HEK293T (cell line): Measurements from ENCODE around the gene COX6A1.

Source experiments
- CTCF ChIA-PET: fragments of 350-600 bp; formaldehyde crosslinking; extraction: SDS; loops from one replicate; lab custom pipeline; 2021; ENCODE audit warnings: antibody characterized with exemption, inconsistent platforms; lab: Yijun Ruan, JAX
- POLR2A ChIA-PET: fragments of 350-600 bp; formaldehyde crosslinking; extraction: SDS; loops from one replicate; lab custom pipeline; 2020; ENCODE audit warnings: antibody characterized with exemption, inconsistent platforms; lab: Yijun Ruan, JAX
- DNase-seq: peaks from one replicate; pipeline ENCODE4 v3.0.0; 2012; ENCODE audit warnings: mixed read lengths; ENCODE audit errors: extremely low spot score
- ARNT ChIP-seq: fragments of 450-650 bp; IDR thresholded peaks from 2 replicates; pipeline ENCODE4 v1.6.1; 2017; ENCODE audit warnings: mild to moderate bottlenecking
- BHLHE40 ChIP-seq: fragments of 450-650 bp; IDR thresholded peaks from 2 replicates; pipeline ENCODE4 v1.6.1; 2016; ENCODE audit warnings: mild to moderate bottlenecking, moderate library complexity, borderline replicate concordance
- CTBP1 ChIP-seq: fragments of 450-650 bp; IDR thresholded peaks from 2 replicates; pipeline ENCODE4 v1.6.1; 2016; ENCODE audit warnings: borderline replicate concordance
- ELF4 ChIP-seq: fragments of 450-650 bp; IDR thresholded peaks from 2 replicates; pipeline ENCODE4 v1.6.1; 2017; ENCODE audit warnings: antibody characterized with exemption
- FOXA1 ChIP-seq: fragments of 450-650 bp; IDR thresholded peaks from 2 replicates; pipeline ENCODE4 v1.6.1; 2016; ENCODE audit warnings: mild to moderate bottlenecking
- FOXK2 ChIP-seq: fragments of 450-650 bp; IDR thresholded peaks from 2 replicates; pipeline ENCODE4 v1.6.1; 2016; ENCODE audit warnings: mild to moderate bottlenecking
- FOXM1 ChIP-seq: fragments of 450-650 bp; IDR thresholded peaks from 2 replicates; pipeline ENCODE4 v1.6.1; 2017; ENCODE audit warnings: mild to moderate bottlenecking, borderline replicate concordance
- HDGF ChIP-seq: fragments of 450-650 bp; IDR thresholded peaks from 2 replicates; pipeline ENCODE4 v1.6.1; 2017; ENCODE audit warnings: antibody characterized with exemption, borderline replicate concordance
- L3MBTL2 ChIP-seq: fragments of 450-650 bp; conservative IDR thresholded peaks from 2 replicates; pipeline ENCODE4 v1.6.1; 2016; ENCODE audit warnings: mild to moderate bottlenecking
- LEF1 ChIP-seq: fragments of 450-650 bp; IDR thresholded peaks from 2 replicates; pipeline ENCODE4 v1.6.1; 2017; ENCODE audit warnings: mild to moderate bottlenecking, borderline replicate concordance
- NFRKB ChIP-seq: fragments of 450-650 bp; IDR thresholded peaks from 2 replicates; pipeline ENCODE4 v1.6.1; 2016; ENCODE audit warnings: mild to moderate bottlenecking, moderate library complexity
- PKNOX1 ChIP-seq: fragments of 450-650 bp; IDR thresholded peaks from 2 replicates; pipeline ENCODE4 v1.6.1; 2016
- SP1 ChIP-seq: fragments of 450-650 bp; IDR thresholded peaks from 2 replicates; pipeline ENCODE4 v1.6.1; 2017
- SUZ12 ChIP-seq: fragments of 450-650 bp; IDR thresholded peaks from 2 replicates; pipeline ENCODE4 v1.6.1; 2016; ENCODE audit warnings: mild to moderate bottlenecking
- TARDBP ChIP-seq: fragments of 450-650 bp; IDR thresholded peaks from 2 replicates; pipeline ENCODE4 v1.6.1; 2016
- ZNF384 ChIP-seq: fragments of 450-650 bp; IDR thresholded peaks from 2 replicates; pipeline ENCODE4 v1.6.1; 2016

COX6A1 gene

GRCh38 chr12:120475643-120476042 lies 37.7 kb downstream of the COX6A1 start:
- POLR2A ChIA-PET: interaction anchor here (1.2 to 2.4 kb wide), 4 partner anchors 13 to 54 kb away, joined by 3 to 7 read pairs (median 4); partner anchors contain the start of gene COQ5
- CTCF ChIA-PET: interaction anchor here (1.1 kb wide), 1 partner anchor 15 kb away, joined by 4 read pairs; no protein-coding TSS in a partner anchor
- TF ChIP-seq HDGF (no peak), BHLHE40 (no peak), FOXA1 (no peak), SP1 (no peak), FOXK2 (no peak), PKNOX1 (no peak), FOXM1 (no peak), TARDBP (no peak), LEF1 (no peak)
- DNase-seq: no peak

- ChIA-PET CTCF (interaction anchor here (1.1 kb wide), 1 partner anchor 9 kb away, joined by 3 read pairs; no protein-coding TSS in a partner anchor), POLR2A (interaction anchor here (1.4 kb wide), 1 partner anchor 10 kb away, joined by 3 read pairs; no protein-coding TSS in a partner anchor)
- DNase-seq: no peak
- TF ChIP-seq ZNF384 (no peak), SUZ12 (no peak), FOXM1 (no peak), PKNOX1 (no peak), L3MBTL2 (no peak), TARDBP (no peak), BHLHE40 (no peak), FOXK2 (no peak), SP1 (no peak), CTBP1 (no peak), ARNT (no peak), HDGF (no peak), LEF1 (no peak), FOXA1 (no peak)
These were observed 41.5 kb downstream of the COX6A1 start for GRCh38 chr12:120479458-120479857.

GRCh38 chr12:120480211-120480610 lies 42.3 kb downstream of the COX6A1 start:
- no peak for DNase-seq
- ChIA-PET CTCF (interaction anchor here (1.1 kb wide), 1 partner anchor 10 kb away, joined by 3 read pairs; no protein-coding TSS in a partner anchor), POLR2A (interaction anchor here (0.5 kb wide), 1 partner anchor 34 kb away, joined by 3 read pairs; no protein-coding TSS in a partner anchor)
- no peak for TF ChIP-seq TARDBP
- no peak for TF ChIP-seq FOXA1
- no peak for TF ChIP-seq HDGF
- TF ChIP-seq SP1: no peak
- TF ChIP-seq BHLHE40: no peak
- TF ChIP-seq CTBP1: no peak
- TF ChIP-seq PKNOX1: no peak
- no peak for TF ChIP-seq NFRKB
- no peak for TF ChIP-seq SUZ12
- TF ChIP-seq FOXM1: no peak
- TF ChIP-seq ZNF384: no peak
- TF ChIP-seq ARNT: no peak
- no peak for TF ChIP-seq LEF1
- TF ChIP-seq FOXK2: no peak
- TF ChIP-seq ELF4: no peak
- TF ChIP-seq L3MBTL2: no peak

- ChIA-PET POLR2A (interaction anchor here (1.4 kb wide), 1 partner anchor 12 kb away, joined by 5 read pairs; the partner anchor contains the start of gene SRSF9), CTCF (no interaction called here)
- no peak for TF ChIP-seq NFRKB
- no peak for TF ChIP-seq HDGF
- DNase-seq: no peak
These were observed 43.3 kb downstream of the COX6A1 start for GRCh38 chr12:120481022-120481767.

GRCh38 chr12:120483621-120484020 lies 45.7 kb downstream of the COX6A1 start:
- CTCF ChIA-PET: no interaction called here
- POLR2A ChIA-PET: interaction anchor here (0.6 kb wide), 1 partner anchor 27 kb away, joined by 3 read pairs; no protein-coding TSS in a partner anchor
- no peak for TF ChIP-seq PKNOX1
- no peak for TF ChIP-seq L3MBTL2
- TF ChIP-seq TARDBP: no peak
- no peak for TF ChIP-seq SP1
- TF ChIP-seq ELF4: no peak
- TF ChIP-seq ZNF384: no peak
- TF ChIP-seq SUZ12: no peak
- no peak for DNase-seq
